ENCODE results near the gene DNAH7.

DNAH7 gene

GRCh38 chr2:195864316-195864715 is 204.3 kb downstream of the DNAH7 start:
- DNase-seq (ENCODE audit: low read depth in 2 of 2): no peak

GRCh38 chr2:195863564-195863963 is 205.1 kb downstream of the DNAH7 start:
- no peak for DNase-seq (ENCODE audit: low read depth in 2 of 2)

GRCh38 chr2:195863121-195863520 is 205.5 kb downstream of the DNAH7 start:
- DNase-seq (ENCODE audit: low read depth in 2 of 2): no peak

- no peak for DNase-seq (ENCODE audit: low read depth in 2 of 2)
Measured at GRCh38 chr2:195861821-195862220, 206.8 kb downstream of the DNAH7 start.

- no peak for DNase-seq (ENCODE audit: low read depth in 2 of 2)
Measured at GRCh38 chr2:195859513-195859912, 209.1 kb downstream of the DNAH7 start.

- no peak for DNase-seq (ENCODE audit: low read depth in 2 of 2)
Measured at GRCh38 chr2:195857132-195857531, 211.5 kb downstream of the DNAH7 start.

- DNase-seq (ENCODE audit: low read depth in 2 of 2): no peak
Measured at GRCh38 chr2:195850764-195851163, 217.9 kb downstream of the DNAH7 start.

- no peak for DNase-seq (ENCODE audit: low read depth in 2 of 2)
Measured at GRCh38 chr2:195848119-195848899, 220.3 kb downstream of the DNAH7 start.

GRCh38 chr2:195842932-195843331 is 225.7 kb downstream of the DNAH7 start:
- DNase-seq (ENCODE audit: low read depth in 2 of 2): no peak

GRCh38 chr2:195838002-195838401 is 230.6 kb downstream of the DNAH7 start:
- no peak for DNase-seq (ENCODE audit: low read depth in 2 of 2)

GRCh38 chr2:195836002-195836401 is 232.6 kb downstream of the DNAH7 start:
- no peak for DNase-seq (ENCODE audit: low read depth in 2 of 2)

GRCh38 chr2:195834836-195835235 is 233.8 kb downstream of the DNAH7 start:
- DNase-seq (ENCODE audit: low read depth in 2 of 2): no peak

GRCh38 chr2:195830968-195831950 is 237.4 kb downstream of the DNAH7 start:
- DNase-seq (ENCODE audit: low read depth in 2 of 2): no peak

- DNase-seq (ENCODE audit: low read depth in 2 of 2): no peak
Measured at GRCh38 chr2:195824478-195824877, 244.2 kb downstream of the DNAH7 start.

GRCh38 chr2:195823206-195823605 is 245.4 kb downstream of the DNAH7 start:
- DNase-seq (ENCODE audit: low read depth in 2 of 2): no peak

GRCh38 chr2:195821566-195821932 is 247.1 kb downstream of the DNAH7 start:
- no peak for DNase-seq (ENCODE audit: low read depth in 2 of 2)

- DNase-seq (ENCODE audit: low read depth in 2 of 2): no peak
Measured at GRCh38 chr2:195820867-195821565, 247.6 kb downstream of the DNAH7 start.

- DNase-seq (ENCODE audit: low read depth in 2 of 2): no peak
Measured at GRCh38 chr2:195820373-195820772, 248.3 kb downstream of the DNAH7 start.

GRCh38 chr2:195819276-195819675 is 249.4 kb downstream of the DNAH7 start:
- DNase-seq (ENCODE audit: low read depth in 2 of 2): no peak

GRCh38 chr2:195818526-195818925 is 250.1 kb downstream of the DNAH7 start:
- DNase-seq (ENCODE audit: low read depth in 2 of 2): no peak

- no peak for DNase-seq (ENCODE audit: low read depth in 2 of 2)
Measured at GRCh38 chr2:195818106-195818505, 250.5 kb downstream of the DNAH7 start.

- no peak for DNase-seq (ENCODE audit: low read depth in 2 of 2)
Measured at GRCh38 chr2:195815083-195815482, 253.6 kb downstream of the DNAH7 start.
